Neural crest cell (in vitro differentiated cells): ENCODE measurements around the gene CCR2. TPM values are rescaled to one million over a fixed set of nuclear protein-coding genes. Genes with fewer than 3 reads are reported as not detected.

Experiments
- DNase-seq: peaks from one replicate; pipeline ENCODE4 v3.0.0; 2021; ENCODE audit warnings: low read depth, mixed read lengths, low spot score
- H3K27ac Mint-ChIP-seq: one replicate; pipeline ENCODE4 v1.8.0; 2021; ENCODE audit warnings: mild to moderate bottlenecking, mixed read lengths; ENCODE audit not compliant: unreplicated experiment
- H3K27me3 Mint-ChIP-seq: 2 replicates; pipeline ENCODE4 v1.8.0; 2021; ENCODE audit warnings: low read depth, mild to moderate bottlenecking, mixed read lengths
- H3K36me3 Mint-ChIP-seq: 2 replicates; pipeline ENCODE4 v1.8.0; 2021; ENCODE audit warnings: low read depth, mild to moderate bottlenecking, mixed read lengths
- H3K4me1 Mint-ChIP-seq: 2 replicates; pipeline ENCODE4 v1.8.0; 2021; ENCODE audit warnings: mixed read lengths
- H3K4me3 Mint-ChIP-seq: one replicate; pipeline ENCODE4 v1.8.0; 2021; ENCODE audit warnings: mild to moderate bottlenecking, mixed read lengths
- H3K9me3 Mint-ChIP-seq: 2 replicates; pipeline ENCODE4 v1.8.0; 2021; ENCODE audit warnings: mixed read lengths
- total RNA-seq: library from RNA; stranded (reverse); gene quantifications from 2 replicates; pipeline ENCODE4 v1.2.1, GENCODE V29; 2021
- TF ChIP-seq, protein P1 (sequence below): fragments of 200-600 bp; sonication (generic); conservative IDR thresholded peaks from 2 replicates; pipeline ENCODE4 v1.5.0; 2021; ENCODE audit warnings: antibody characterized with exemption, mild to moderate bottlenecking

The CCR2 gene
- total RNA-seq, 1 donor from 2014 or later = not detected

DNA sequence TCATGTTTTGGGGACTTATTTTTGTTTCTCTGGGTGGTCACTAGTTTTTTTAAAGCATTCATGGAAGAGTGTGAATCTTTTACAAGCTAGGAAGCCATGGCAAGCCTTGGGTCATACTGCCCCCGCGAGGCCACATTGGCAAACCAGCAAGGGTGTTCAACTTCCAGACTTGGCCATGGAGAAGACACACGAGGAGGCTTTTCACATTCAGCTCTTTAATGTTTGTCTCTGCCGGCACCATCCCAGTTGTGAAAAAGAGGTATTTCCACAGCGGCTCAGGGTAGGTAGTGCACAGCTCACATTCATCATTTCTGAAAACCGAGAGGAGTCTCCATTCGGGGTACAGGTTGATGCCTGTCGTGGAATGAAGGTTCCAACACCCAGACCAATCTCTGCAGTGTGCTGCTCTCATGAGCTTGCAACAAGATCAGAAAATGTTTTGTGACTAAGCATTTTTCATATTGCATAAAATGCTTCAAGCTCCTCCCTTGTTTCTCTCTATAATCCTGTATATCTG is 24.6 kb downstream of the CCR2 start:
- Mint-ChIP-seq H3K27me3 (peaks cover 44% of the 10 kb centered on the region), H3K9me3 (no peaks in the 10 kb centered on the region), H3K4me1 (no peaks in the 10 kb centered on the region), H3K4me3 (no peak overlapping the region), H3K36me3 (no peaks in the 10 kb centered on the region), H3K27ac (no peak overlapping the region)
- peak; percentile 60 for DNase-seq
- TF ChIP-seq, protein P1, sequence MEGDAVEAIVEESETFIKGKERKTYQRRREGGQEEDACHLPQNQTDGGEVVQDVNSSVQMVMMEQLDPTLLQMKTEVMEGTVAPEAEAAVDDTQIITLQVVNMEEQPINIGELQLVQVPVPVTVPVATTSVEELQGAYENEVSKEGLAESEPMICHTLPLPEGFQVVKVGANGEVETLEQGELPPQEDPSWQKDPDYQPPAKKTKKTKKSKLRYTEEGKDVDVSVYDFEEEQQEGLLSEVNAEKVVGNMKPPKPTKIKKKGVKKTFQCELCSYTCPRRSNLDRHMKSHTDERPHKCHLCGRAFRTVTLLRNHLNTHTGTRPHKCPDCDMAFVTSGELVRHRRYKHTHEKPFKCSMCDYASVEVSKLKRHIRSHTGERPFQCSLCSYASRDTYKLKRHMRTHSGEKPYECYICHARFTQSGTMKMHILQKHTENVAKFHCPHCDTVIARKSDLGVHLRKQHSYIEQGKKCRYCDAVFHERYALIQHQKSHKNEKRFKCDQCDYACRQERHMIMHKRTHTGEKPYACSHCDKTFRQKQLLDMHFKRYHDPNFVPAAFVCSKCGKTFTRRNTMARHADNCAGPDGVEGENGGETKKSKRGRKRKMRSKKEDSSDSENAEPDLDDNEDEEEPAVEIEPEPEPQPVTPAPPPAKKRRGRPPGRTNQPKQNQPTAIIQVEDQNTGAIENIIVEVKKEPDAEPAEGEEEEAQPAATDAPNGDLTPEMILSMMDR = peak; percentile 75

DNA sequence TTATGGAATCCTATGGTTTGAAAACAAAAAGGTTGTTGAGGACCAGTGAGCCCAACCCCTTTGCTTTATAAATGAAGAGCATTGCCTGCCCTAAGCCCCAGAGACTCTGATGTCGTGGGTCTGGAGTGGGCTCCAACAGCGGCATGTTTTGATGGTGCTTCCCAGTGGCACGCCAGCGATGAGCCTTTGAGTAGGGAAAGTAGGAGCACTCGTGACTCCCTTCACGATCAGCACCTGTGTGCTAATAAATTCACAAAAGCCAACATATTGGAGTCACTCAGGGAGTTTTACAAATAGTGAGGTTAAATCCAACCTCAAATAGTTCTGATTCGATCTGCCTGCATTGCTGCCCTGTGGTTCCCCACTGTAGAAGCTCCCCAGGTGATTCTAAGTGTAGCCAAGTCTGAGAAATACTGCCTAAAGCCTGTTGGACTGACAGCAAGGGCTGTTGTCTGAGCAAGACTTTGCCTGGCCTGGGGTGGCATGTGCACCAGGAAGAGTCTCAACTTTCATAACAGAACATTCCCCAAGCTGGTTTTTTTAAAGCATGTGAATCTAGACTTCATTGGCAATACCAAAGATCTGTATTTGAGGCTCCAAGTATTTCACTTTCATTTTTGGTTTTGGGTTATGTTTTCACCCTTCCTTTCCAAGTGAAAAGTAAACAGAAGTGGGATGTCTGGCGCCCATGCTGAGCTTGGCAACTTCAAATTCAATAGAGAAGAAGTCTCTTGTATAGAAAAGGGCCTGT is 26.7 kb downstream of the CCR2 start:
- H3K9me3 Mint-ChIP-seq = peaks cover 3% of the 10 kb centered on the region
- no peaks in the 10 kb centered on the region for H3K4me1 Mint-ChIP-seq
- TF ChIP-seq, protein P1 = no peak
- no peak for DNase-seq
- peaks cover 29% of the 10 kb centered on the region for H3K27me3 Mint-ChIP-seq
- no peaks in the 10 kb centered on the region for H3K36me3 Mint-ChIP-seq
- H3K27ac Mint-ChIP-seq = no peak overlapping the region
- H3K4me3 Mint-ChIP-seq = no peak overlapping the region

DNA sequence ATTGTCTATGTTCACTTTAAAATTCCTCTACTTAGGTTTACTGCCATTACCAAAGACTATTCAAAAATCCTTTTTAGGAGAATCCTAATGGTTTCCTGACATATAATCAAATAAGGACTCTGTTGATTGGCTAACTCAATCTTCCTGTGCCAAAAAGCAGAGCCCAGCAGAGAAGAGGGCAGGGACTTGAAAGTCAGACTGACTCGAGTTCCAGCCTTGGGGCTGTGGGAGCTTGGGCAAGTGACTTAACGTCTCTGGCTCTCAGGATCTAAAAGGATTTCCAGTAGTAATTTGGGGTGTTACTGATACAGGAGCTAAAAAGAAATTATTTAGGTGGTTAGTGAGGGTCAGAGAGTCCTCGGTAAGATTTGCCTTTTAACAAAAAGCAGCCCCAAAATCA is 27.7 kb downstream of the CCR2 start:
- no peak overlapping the region for H3K27ac Mint-ChIP-seq
- no peaks in the 10 kb centered on the region for H3K4me1 Mint-ChIP-seq
- H3K4me3 Mint-ChIP-seq = no peak overlapping the region
- peaks cover 6% of the 10 kb centered on the region for H3K9me3 Mint-ChIP-seq
- DNase-seq = no peak
- TF ChIP-seq, protein P1 = no peak
- no peaks in the 10 kb centered on the region for H3K36me3 Mint-ChIP-seq
- peaks cover 23% of the 10 kb centered on the region for H3K27me3 Mint-ChIP-seq

DNA sequence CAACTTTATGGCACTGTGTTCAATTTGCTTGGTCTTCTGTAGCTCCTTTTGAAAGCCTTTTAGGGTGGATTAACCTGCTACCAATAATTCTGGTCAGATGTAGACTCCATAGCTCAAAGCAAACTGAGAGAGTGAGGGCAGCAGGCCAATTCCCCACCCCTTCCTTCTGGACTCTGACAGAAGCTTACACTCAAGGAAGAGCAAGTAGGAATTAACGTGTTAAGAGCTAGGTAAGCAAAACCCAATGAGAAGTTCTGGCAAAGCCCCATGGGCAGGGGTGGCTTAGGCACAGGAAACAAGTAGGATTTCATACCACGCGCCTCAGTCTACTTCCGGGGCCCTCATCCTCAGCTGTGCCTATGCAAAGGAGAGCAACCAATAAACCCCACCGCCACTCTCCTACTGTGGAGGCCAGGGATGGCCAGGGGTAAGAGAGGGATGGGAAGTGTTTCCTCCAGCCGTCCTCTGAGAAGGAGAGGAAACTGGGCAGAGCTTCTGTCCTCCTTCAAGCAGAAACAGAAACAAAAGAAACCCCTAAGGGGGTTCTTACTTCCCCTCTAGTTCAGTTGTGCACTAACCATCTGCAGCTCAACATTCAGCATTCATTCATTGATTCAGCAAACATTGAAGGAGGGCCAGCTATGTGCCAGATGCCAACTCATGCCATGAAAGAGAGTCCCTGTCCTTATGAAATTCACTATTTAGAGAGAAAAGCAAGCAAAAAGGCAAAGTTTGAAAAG is 29.5 kb downstream of the CCR2 start:
- Mint-ChIP-seq H3K36me3 (no peaks in the 10 kb centered on the region), H3K9me3 (peaks cover 6% of the 10 kb centered on the region), H3K4me1 (no peaks in the 10 kb centered on the region), H3K27me3 (peaks cover 13% of the 10 kb centered on the region), H3K27ac (no peak overlapping the region), H3K4me3 (no peak overlapping the region)
- no peak for DNase-seq
- TF ChIP-seq, protein P1 = no peak

DNA sequence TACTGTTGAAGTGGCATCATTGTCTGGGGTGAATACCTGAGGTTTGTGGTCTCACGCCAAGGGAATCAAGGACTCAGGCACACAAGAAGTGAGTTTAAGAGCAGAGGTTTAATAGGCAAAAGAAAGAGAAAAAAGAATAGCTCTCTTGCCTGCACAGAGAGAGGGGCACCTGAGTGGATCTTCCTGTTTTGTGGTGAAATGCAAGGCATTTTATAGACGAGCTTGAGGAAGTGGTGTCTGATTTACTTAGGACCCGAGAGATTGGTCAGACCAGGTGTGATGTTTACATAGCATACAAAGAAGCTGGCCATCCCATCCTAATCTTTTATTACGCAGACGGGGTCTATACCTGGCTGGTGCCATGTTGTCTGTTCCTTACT is 30.0 kb downstream of the CCR2 start:
- no peak for DNase-seq
- H3K4me1 Mint-ChIP-seq = no peaks in the 10 kb centered on the region
- no peaks in the 10 kb centered on the region for H3K36me3 Mint-ChIP-seq
- TF ChIP-seq, protein P1 = no peak
- H3K9me3 Mint-ChIP-seq = peaks cover 6% of the 10 kb centered on the region
- peaks cover 12% of the 10 kb centered on the region for H3K27me3 Mint-ChIP-seq
- H3K4me3 Mint-ChIP-seq = no peak overlapping the region
- no peak overlapping the region for H3K27ac Mint-ChIP-seq
